Stimulated activated CD8-positive, alpha-beta memory T cell treated with anti-CD3 and anti-CD28 coated beads, Interleukin-15, amount 100 ng/mL, for 4 hours (primary cell): Measurements from ENCODE around the gene ACSM2A.
"Not testable (repeated sequence)": the region's sequence is repeated elsewhere in the genome, so short reads cannot be mapped to it uniquely, and the experiment has no call there.

Experiments
- DNase-seq, 2 donors: peaks; one replicate each; pipeline ENCODE4 v3.0.0-alpha.2; 2020; ENCODE audit warnings: low read depth in 2 of 2

Gene ACSM2A, protein sequence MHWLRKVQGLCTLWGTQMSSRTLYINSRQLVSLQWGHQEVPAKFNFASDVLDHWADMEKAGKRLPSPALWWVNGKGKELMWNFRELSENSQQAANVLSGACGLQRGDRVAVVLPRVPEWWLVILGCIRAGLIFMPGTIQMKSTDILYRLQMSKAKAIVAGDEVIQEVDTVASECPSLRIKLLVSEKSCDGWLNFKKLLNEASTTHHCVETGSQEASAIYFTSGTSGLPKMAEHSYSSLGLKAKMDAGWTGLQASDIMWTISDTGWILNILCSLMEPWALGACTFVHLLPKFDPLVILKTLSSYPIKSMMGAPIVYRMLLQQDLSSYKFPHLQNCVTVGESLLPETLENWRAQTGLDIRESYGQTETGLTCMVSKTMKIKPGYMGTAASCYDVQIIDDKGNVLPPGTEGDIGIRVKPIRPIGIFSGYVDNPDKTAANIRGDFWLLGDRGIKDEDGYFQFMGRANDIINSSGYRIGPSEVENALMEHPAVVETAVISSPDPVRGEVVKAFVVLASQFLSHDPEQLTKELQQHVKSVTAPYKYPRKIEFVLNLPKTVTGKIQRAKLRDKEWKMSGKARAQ

DNA sequence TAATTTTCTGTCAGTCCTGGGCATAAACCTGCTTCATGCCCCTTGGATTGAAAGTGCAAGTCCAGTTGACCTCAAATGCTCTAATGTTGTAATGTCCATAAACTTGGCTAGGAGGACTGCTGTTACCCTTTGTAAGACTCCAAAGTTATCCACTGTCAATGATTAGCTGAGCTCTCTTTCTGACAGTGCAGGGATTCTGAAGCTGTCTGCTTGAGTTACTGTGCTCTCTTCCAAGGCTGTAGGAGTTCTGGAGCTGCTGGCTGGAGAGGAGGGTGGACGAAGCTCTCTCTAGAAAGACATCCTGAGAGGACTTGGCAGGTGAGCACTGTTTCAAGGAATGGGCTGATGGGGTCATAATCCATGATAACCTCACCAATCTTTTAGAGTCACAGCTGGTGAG is at the start of gene ACSM2A:
Gene ACSM2A, plus strand, starts transcription at position 158 of the 400 bp plus-strand sequence. CDS start 8,594 bp downstream, outside the sequence.
- DNase-seq = not testable (repeated sequence)

DNA sequence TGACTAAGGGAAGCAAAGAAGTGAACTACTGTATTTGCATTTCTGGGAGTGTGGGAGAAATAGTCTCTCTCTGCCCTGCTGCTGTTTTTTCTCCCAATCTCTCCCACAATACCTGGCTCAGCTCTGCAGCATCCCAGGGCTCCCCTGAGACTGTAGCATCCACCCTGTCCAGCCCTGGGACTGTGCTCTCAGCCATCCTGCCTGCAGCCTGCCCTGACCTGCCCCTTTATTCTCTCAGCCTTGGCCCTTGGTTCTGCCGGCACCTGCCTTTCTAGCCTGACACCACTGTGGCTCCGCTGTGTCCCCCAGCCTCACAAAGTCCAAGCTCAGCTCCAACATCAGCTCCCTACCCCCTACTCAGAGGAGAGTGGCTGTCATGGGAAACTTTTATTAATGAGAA is 48.7 kb upstream of the ACSM2A start:
- DNase-seq = no peak

DNA sequence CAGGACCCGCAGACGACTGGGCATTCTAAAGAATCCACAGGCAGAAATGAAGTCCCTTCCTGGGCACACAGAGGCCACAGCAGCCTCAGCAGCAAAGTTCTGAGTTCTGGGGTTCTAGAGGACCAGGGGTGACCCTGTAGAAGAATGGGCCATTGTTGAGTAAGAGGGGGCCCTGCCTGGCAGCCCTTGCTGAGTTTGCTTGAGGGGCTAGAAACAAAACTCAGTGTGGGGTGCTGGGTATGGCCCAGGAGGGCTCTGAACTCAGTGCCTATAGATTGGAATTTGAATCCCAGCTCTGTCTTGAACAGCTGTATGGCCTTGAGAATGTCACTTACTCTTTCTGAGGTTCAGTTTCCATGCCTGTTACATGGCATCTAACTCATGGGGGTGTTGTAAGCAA is 46.7 kb upstream of the ACSM2A start, which contains the start of gene PDILT:
Gene PDILT, minus strand, starts transcription at position 101 of the 400 bp plus-strand sequence. CDS start 5,437 bp downstream, outside the sequence.
- no peak for DNase-seq

DNA sequence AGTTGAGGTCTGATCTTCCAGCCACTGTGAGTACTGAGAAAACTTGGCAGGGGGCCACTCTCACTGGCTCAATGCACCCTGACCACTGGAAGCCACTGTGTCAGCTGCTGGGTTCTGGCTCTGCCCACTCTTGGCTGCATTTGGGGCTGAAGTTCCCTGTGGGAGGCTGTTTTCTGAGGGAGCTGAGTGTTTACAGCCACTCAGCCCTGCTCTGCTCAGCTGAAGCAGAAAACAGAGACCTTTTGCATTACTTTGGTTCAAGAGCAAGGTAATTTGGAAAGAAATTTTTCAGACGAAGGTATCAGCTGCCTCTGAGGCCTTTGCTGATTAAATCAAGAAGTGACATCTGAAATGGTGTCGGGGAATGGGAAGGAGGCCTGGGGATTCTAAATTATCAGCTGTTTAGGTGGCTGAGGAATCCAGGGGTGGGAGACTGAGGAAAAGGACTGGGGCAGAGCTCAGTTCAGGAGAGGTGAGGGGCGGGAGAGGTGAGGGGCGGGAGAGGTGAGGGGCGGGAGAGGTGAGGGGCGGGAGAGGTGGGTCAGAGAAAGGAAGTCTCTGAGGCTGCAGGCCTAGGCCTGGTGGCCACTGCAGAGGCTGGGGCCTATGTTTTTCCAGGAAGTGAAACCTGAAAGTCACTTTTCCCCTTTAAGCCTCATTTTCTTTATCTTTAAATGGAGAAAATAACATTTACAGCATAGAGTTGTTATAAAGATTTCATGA is 41.8 kb upstream of the ACSM2A start, which contains the start of gene ACSM5:
Gene ACSM5, plus strand, starts transcription at position 137 of the 723 bp plus-strand sequence. CDS start 1,951 bp downstream, outside the sequence.
- DNase-seq = no peak

DNA sequence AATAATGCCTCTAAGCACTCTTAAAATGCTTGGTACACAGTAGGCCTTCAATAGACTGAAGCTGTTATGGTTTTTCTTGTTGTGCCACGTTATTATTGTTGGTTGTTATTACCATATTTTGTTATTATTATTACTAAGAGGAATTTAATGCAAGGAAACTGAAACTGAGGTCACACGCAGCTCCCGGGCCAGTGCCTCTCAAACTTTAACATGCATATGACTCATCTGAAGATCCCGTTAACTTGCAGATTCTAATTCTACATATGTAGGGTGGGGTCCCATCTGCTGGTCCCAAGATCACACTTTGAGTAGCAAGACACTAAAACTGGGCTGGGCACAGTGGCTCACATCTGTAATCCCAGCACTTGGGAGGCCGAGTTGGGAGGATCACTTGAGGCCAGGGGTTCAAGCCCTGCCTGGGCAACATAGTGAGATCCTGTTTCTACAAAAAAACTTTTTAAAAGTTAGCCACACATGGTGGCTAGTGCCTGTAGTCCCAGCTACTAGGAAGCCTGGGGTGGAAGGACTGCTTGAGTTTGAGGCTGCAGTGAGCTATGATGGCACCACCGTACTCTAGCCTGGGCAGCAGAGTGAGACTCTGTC is 41.1 kb upstream of the ACSM2A start:
- DNase-seq = no peak

DNA sequence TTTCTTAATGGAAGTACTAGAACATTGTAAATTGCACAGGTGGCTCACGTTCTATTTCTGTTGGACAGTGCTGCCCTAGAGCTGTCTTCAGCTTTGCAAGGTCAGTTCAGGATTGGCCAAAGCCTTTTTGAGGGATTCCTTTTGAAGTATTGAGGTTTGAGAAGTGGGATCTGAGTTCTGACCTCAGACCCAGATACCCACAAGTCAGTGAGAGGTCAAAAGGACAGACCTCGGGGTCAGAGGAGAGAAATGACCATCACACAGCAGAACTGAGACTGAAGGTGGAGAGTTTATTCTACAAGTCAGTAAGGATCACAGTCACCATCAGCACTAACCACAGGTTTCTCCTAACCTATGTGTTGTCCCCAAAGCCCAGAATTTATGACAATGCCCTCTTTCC is 40.3 kb upstream of the ACSM2A start:
- DNase-seq = no peak

DNA sequence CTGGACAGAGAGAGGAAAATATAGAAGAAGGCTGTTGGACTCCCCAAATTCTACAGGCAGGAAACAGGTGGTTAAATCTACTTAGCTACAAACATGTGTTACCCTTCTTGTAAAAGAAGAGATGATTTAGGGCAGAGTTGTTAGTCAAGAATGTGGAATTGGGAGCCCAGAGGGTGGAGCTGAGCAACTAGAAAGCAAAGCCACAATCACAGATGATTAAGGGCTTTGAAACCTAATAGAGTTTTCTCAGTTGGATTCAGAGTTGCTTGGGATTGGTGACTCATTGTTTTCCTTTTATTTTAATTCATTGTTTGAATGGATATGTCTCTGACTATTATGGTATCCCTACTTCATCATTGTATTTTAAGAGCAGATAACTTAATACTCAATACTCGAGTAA is 35.8 kb upstream of the ACSM2A start:
- DNase-seq = no peak

DNA sequence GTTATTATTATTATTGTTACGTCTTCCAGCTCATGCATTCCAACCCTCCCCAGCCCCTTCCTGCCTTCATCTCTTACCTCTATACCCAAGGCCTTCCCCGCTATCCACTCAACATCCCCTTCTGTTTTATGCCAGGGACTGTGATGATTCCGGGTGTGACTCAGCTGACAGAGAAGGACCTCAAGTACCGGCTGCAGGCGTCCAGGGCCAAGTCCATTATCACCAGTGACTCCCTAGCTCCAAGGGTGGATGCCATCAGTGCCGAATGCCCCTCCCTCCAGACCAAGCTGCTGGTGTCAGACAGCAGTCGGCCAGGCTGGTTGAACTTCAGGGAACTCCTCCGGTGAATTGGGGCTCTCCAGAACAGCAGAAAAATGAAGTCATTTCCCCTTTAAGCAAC is 32.2 kb upstream of the ACSM2A start:
- not testable (repeated sequence) for DNase-seq

DNA sequence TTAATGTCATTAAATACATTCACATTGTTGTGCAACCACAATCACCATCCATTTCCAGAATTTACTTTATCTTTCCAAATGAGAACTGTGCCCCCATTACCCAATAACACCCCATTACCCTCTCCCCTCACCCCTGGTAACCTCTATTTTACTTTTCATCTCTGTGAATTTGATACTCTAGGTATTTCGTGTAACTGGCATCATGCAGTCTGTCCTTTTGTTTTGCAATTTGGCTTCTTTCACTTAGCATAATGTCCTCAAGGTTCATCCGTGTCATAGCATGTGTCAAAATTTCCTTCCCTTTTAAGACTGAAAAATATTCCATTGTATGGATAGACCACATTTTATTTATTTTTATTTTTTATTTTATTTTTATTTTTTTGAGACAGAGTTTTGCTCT is 29.6 kb upstream of the ACSM2A start:
- not testable (repeated sequence) for DNase-seq

DNA sequence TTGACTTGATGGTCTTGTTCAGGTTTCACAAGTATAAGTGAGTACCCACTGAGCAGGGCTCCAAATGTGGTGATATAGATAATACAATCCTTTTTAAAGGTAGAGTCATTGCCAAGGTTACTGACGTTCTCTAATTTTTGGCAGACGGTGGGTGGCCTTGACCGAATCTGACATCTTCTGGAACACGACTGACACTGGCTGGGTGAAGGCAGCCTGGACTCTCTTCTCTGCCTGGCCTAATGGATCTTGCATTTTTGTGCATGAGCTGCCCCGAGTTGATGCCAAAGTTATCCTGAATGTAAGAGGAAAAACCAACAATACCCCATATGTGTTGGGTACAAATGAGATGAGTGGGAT is 27.6 kb upstream of the ACSM2A start:
- not testable (repeated sequence) for DNase-seq

DNA sequence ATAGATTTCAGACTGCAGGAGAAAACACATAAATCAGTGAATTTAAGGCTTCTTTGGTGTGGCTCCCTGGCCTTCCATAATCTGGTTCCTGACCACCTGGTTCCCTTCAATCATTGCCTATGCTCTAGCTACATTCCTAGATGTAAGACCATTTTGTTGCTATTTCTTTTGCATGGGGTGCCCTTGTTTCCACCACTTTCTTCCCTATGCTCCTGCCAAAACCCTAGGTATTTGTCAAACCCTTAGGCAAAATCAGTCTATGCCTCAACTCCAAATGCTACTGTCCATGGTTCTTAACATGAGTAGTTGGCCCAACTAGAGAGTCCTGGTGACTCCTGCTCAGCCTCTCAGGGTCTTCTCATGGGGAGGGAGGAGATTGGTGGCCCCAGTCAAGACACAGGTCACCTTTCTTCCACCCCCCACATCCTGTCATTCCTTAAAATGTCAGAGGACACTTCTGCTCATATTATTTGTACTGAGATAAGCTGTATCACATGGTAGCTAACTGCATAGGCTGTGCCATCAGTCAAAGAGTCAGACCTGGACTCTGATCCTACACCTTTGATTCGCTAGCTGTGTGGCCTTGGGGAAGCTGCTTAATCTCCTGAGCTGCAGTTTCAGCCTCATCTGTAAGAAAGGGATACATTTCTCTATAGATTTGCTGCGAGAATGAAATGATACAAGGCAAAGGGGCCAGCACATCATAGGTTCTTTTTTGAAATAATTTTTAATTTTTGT is 27.0 kb upstream of the ACSM2A start:
- no peak for DNase-seq

DNA sequence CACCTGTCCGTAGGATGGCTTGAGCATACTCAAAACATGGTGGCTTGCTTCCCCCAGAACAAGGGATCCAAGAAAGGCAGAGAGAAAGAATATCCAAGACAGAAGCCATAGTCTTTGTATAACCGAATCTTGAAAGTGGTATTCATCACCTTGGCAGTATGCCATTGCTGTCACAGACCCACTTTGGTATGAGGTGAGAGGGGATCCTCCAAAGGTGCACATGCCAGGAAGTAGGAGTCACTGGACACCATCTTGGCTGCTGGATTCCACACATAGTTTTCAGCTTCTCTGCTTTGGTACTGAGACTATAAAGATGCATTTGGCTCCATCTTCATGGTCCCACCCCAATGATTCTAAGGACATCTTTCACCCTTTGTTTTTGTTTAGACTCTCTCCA is 23.9 kb upstream of the ACSM2A start:
- DNase-seq = not testable (repeated sequence)

DNA sequence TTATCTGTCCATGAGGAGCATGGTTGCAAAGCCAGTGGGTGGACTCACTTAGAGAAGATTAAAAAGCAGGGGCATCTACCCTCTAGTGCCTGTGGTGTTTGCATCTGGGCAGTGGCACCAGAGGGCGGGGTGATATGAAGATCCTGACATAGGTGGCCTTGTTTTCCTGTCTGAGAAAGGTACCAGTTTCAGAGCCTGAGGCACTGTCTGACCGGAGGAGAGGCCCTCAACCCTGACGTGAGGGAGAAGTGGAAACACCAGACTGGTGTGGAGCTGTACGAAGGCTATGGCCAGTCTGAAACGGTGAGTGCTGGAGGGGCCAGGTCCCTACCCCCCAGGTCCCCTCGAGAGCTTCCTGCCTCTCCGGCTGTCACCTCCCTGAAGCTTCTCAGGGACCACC is 21.8 kb upstream of the ACSM2A start:
- not testable (repeated sequence) for DNase-seq

DNA sequence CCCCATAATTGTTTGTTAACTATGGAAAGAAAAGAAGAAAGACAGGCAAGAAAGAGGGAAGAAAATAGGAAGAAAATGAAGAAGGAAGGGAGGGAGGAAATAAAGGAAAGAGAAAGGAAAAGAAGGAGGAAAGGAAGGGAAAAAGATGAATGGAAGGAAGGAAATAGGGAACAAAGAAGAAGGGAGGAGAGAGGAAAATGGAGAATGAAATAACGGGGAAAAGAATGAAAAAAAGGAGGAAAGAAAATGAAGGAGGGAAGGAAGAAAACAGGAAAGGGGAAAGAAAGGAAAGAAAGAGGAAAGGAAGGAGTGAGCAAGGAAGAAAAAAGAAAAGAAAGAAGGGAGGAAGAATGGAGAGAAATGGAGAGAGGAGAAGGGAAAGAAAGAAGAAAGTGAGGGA is 20.8 kb upstream of the ACSM2A start:
- DNase-seq = not testable (repeated sequence)

DNA sequence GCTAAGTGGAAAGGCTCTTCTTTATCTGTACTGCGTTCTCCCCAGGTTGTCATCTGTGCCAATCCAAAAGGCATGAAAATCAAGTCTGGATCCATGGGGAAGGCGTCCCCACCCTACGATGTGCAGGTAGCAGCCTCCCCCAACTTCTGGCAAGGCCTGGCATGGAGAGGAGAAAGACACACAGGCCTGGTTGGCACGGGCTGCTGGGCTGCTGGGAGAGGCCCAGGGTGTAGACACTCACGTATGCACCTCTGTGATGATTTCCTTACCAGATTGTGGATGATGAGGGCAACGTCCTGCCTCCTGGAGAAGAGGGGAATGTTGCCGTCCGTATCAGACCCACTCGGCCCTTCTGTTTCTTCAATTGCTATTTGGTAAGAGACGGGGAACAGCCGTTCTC is 20.4 kb upstream of the ACSM2A start:
- DNase-seq = no peak

DNA sequence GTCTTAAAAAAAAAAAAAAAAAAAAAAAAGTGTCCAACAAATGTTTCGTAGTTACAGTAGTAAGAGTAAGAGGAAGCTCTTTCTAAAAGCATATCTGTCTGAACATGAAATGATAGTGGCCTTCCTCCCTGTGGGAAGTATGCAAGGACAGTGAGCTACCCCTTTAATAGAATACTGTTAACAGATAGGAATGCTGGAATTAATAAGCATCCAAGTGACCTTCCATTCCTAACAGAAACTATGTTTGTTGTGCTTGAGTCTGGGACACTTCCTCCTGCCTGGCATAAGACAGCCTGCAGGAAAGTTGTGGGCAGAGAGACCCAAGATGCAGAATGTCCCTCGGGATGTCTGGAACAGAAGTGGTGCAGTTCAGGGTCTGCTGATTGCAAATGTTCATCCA is 12.4 kb upstream of the ACSM2A start:
- not testable (repeated sequence) for DNase-seq

DNA sequence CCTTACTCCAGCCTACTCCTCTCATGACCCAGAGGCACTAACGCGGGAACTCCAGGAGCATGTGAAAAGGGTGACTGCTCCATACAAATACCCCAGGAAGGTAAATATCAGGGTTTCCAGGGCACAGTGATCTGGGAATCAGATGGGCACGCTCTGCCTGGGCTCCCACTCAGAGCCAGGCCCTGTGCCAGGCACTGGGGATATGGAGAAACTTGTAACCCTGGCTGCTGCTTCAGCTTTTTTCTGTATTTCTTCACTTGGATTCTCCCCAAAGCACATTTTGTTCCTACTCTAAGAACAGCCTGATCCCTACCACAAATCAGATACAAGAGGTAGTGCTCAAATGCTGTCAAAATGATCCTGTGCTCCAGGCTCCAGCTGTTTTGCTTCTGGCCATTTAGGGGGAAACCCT is 11.5 kb upstream of the ACSM2A start:
- not testable (repeated sequence) for DNase-seq

DNA sequence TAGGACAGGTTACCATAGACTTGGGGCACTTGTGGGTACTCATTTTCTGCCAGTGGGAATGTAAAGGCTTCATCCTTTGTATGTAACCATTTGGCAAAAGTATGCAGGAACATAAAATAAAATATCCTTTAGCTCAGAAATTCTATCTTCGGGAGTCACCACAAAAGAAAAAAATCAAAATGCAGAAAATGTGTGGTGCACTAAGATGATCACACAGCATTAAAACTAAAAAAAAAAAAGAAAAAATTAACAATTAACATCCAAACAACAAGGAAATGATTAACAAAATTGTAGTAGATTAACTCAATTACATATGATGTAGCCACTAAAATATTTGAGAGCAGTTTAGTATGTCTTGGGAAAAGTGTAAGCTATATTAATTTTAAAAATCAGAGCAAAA is 10.6 kb upstream of the ACSM2A start:
- not testable (repeated sequence) for DNase-seq

DNA sequence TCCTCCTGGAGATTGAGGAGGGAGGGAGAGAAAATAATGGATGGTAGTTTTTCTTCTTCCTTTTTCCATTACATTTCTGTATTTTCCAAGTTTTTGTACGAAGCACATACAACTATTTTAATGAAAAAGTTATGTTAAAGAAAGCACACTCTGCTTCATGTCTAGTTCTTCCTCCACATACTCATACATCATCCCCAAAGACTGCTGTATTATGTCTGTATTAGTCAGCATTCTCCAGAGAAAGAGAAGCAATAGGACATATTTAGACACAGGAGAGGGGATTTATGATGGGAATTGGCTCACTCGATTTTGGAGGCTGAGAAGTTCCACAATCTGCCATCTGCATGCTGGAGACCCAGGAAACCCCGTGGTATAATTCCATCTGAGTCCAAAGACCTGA is 10.1 kb upstream of the ACSM2A start:
- no peak for DNase-seq

DNA sequence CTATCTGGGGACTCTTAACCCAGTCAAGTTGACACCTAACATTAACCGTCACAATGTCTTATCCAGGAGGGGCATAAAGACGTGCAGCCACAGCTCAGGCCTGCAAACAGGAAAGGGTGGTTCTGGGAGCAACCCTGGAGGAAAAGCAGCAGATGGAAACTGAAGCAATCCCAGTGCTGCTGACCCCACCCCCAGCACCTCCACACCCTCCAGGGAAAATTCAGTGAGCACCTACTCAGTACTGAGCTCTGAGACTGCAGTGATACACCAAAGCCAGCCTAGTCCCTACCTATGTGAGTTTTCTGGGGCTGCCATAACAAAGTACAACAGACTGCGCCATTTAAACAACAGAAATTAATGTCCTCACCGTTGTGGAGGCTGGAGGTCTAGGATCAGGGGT is 9.5 kb upstream of the ACSM2A start:
- DNase-seq = not testable (repeated sequence)

DNA sequence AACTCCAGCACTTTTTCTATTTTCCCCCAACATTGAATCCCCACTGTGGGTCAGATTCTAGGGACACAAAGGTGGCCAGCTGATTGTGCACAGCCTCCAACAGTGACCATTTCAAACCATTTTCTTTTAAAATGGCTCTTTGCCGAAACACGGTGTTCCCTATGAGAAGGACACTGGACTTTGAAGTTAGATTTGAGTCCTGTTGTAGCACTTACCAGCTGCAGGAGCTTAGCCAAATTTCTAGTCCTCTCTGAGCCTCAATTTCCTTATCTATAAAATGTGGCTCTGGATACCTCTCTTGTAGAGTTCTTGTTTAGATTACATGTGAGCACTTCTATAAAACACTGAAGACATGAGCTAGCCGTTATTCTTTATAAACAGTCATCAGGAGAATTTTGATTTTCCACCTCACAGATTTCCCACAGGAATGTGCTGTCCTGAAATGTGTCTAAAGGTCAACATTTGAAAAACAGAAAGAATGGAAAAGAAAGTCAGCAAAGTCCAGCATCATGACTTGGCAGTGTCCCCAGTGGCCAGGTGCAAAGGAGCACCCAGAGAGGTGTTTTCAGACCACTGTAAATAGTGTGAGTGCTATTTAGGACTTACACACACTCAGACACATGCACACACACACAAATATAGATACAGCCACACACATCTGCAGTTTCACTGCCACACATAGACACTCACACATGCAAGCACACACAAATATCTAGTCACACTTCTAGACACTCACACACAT is 4.5 kb upstream of the ACSM2A start:
- not testable (repeated sequence) for DNase-seq
